Ishikawa (cell line): ENCODE results near the gene FARS2.

ENCODE experiments used
- EP300 ChIP-seq: IDR thresholded peaks from 2 replicates; pipeline ENCODE4 v1.6.1; 2012; ENCODE audit warnings: borderline replicate concordance
- FOXM1 ChIP-seq: IDR thresholded peaks from 2 replicates; pipeline ENCODE4 v1.6.1; 2012; ENCODE audit warnings: low read depth, borderline replicate concordance
- NFIC ChIP-seq: IDR thresholded peaks from 2 replicates; pipeline ENCODE4 v1.6.1; 2012
- RAD21 ChIP-seq: IDR thresholded peaks from 2 replicates; pipeline ENCODE4 v1.6.1; 2012; ENCODE audit warnings: low read depth
- TAF1 ChIP-seq: IDR thresholded peaks from 2 replicates; pipeline ENCODE4 v1.6.1; 2012; ENCODE audit warnings: low read depth, mild to moderate bottlenecking
- TEAD4 ChIP-seq: IDR thresholded peaks from 2 replicates; pipeline ENCODE4 v1.6.1; 2012
- YY1 ChIP-seq: IDR thresholded peaks from 2 replicates; pipeline ENCODE4 v1.6.1; 2012; ENCODE audit warnings: low read depth
- TF ChIP-seq, protein P1 (sequence below): IDR thresholded peaks from 2 replicates; pipeline ENCODE4 v1.6.1; 2012; ENCODE audit warnings: low read depth, mild to moderate bottlenecking
- TF ChIP-seq, protein P2 (sequence below): IDR thresholded peaks from 2 replicates; pipeline ENCODE4 v1.6.1; 2012

DNA sequence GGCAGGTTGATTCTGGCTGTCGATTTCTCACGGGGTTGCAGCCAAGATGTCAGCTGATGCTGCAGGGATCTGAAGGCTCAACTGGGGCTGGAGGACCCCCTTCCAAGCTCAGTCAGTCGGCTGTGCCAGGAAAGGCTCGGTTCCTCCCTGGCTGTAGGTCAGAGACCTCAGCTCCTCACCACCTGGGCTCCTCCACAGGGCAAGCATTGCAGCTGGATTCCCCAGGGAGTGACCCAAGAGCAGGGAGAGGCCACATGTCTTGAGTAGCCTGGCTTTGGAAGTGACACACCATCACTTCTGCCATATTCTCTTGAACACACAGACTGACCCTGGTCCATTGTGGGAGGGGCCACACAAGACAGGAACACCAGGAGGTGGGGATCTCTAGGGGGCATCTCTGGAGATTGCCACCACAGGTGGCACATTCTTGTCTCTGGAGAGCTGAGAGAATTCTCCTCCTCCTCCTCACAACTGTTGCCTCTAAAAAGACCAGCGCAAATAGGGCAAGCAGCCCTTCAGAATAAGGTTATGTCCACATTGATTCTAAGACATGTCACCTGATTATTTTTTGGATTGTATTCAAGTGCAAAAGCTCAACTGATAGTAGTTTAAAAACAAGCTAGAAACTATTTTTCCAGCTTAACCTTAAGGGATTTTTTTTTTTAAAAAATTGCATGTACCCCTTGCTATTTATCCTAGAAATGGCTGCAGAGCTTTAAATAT, 474.9 kb downstream of the FARS2 start:
- TF ChIP-seq EP300 (no peak), FOXM1 (no peak), TEAD4 (no peak), RAD21 (no peak), TAF1 (no peak), NFIC (no peak), YY1 (no peak)
- TF ChIP-seq, protein P1, sequence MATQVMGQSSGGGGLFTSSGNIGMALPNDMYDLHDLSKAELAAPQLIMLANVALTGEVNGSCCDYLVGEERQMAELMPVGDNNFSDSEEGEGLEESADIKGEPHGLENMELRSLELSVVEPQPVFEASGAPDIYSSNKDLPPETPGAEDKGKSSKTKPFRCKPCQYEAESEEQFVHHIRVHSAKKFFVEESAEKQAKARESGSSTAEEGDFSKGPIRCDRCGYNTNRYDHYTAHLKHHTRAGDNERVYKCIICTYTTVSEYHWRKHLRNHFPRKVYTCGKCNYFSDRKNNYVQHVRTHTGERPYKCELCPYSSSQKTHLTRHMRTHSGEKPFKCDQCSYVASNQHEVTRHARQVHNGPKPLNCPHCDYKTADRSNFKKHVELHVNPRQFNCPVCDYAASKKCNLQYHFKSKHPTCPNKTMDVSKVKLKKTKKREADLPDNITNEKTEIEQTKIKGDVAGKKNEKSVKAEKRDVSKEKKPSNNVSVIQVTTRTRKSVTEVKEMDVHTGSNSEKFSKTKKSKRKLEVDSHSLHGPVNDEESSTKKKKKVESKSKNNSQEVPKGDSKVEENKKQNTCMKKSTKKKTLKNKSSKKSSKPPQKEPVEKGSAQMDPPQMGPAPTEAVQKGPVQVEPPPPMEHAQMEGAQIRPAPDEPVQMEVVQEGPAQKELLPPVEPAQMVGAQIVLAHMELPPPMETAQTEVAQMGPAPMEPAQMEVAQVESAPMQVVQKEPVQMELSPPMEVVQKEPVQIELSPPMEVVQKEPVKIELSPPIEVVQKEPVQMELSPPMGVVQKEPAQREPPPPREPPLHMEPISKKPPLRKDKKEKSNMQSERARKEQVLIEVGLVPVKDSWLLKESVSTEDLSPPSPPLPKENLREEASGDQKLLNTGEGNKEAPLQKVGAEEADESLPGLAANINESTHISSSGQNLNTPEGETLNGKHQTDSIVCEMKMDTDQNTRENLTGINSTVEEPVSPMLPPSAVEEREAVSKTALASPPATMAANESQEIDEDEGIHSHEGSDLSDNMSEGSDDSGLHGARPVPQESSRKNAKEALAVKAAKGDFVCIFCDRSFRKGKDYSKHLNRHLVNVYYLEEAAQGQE = no peak
- TF ChIP-seq, protein P2, sequence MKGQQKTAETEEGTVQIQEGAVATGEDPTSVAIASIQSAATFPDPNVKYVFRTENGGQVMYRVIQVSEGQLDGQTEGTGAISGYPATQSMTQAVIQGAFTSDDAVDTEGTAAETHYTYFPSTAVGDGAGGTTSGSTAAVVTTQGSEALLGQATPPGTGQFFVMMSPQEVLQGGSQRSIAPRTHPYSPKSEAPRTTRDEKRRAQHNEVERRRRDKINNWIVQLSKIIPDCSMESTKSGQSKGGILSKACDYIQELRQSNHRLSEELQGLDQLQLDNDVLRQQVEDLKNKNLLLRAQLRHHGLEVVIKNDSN = no peak
